ENCODE data around the gene NUDT22.

Gene NUDT22

DNA sequence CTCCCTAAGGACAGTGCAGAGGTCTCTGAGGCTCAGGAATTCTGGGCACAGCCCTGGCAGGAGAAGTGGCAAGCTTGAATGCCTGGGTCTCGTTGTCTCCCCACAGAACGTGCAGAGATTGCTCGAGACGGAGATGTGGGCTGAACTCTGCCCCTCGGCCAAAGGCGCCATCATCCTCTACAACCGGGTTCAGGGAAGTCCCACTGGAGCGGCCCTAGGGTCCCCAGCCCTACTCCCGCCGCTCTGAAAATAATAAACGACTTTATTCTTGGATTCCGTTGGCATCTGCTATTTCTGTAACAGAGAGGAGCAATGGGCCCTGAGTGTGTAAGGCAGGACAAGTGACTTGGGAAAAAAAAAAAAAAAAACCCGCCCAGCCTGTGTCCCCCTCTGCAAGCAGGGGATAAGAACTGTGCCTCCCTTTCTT is 3.7 kb downstream of the NUDT22 start:
- no peak for DNase-seq

DNA sequence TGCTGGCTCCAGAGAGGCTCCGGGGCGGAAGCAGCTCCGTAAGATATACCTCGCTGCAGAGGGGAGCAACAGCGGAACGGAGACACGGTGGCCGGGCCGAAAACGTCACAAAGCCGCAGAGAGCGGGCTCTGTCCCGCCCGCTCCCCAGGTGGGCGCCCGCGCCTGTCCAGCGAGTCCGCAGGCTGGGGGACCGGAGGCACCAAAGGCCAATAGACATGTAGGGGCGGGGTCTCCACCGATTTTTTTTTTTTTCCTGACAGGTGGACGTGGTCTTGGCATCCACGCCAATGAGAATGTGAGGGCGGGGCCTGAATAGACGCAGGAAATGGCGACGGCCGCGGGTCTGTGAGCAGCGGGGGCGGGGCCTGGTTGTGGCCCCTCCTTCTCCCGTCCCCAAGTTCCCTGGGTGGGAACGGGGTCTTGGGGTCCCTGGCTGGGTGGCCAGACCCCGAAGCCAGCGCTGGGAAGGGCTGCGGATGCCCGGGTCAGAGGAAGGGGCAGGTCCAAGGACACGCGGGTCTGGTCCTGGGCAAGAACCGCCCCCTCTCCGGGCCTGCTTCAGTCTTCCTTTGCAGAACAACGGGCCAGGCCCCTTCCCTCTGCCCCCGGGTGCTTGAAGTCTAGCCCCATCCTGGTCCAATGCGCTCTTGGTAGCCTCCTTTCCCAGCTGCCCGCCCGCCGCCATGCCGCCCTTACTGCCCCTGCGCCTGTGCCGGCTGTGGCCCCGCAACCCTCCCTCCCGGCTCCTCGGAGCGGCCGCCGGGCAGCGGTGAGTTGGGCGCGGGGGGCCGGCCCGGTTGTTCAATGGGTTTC is 4.3 kb downstream of the NUDT22 start, which contains the start of gene DNAJC4:
Gene DNAJC4 (plus strand): TSS at position 378 of the 814 bp plus-strand sequence. CDS start 307 bp downstream, at position 685.
- DNase-seq, result peak; percentile 94

DNA sequence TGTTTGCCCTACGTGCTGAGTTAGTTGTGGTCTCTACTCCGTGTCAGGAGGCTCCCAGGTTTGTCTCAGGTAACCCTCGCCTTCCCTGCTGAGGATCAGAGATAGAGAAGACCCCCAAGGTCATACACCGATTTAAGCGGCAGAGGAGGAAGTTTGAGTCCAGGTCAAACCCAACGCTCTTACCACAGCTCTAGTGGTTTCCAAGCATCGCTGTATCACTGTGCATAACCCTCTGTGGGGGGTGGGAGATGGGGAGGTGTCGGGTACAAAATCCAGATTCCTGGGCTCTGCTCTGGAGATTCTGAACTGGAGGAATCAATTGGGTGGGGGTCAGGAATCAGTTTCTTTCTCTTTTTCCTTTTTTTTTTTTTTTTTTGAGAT is 4.9 kb downstream of the NUDT22 start:
- no peak for DNase-seq

DNA sequence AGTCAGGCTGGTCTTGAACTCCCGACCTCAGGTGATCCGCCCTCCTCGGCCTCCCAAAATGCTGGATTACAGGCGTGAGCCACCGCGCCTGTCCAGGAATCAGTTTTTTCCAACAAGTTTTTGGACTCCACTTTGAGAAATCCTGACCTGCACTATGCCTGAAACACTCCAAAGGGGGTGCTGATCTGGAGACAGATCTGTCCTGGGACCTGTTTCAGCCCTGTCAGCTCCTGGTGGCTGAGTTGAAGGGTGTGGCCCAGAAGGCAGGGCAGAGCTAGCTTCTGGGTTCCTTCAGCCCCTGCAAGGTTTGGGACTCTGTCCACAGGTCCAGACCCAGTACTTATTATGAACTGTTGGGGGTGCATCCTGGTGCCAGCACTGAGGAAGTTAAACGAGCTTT is 5.5 kb downstream of the NUDT22 start:
- DNase-seq, result no peak

DNA sequence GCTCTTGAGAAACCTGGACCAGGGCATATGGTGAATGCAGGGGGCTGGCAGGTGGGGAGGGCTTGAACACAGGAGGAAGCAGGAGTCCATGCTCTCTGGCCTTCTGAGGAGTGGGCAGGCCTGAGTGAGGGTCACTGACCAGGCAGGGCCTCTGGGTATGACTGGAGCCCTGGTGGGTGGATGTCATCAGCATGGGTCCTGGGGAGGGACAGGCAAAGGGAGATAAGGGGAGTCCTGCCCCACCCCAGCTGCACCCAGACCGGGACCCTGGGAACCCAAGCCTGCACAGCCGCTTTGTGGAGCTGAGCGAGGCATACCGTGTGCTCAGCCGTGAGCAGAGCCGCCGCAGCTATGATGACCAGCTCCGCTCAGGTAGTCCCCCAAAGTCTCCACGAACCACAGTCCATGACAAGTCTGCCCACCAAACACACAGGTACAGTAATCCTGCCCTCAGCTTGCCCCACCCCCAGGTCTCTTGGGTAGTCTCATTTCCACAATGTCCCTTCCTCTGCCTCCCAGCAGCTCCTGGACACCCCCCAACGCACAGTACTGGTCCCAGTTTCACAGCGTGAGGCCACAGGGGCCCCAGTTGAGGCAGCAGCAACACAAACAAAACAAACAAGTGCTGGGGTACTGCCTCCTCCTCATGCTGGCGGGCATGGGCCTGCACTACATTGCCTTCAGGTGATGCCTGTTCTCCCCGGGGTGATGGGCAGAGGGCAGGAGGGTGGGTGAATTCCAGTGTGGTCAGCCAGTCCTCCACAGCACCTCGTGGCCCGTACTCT is 6.3 kb downstream of the NUDT22 start:
- no peak for DNase-seq

DNA sequence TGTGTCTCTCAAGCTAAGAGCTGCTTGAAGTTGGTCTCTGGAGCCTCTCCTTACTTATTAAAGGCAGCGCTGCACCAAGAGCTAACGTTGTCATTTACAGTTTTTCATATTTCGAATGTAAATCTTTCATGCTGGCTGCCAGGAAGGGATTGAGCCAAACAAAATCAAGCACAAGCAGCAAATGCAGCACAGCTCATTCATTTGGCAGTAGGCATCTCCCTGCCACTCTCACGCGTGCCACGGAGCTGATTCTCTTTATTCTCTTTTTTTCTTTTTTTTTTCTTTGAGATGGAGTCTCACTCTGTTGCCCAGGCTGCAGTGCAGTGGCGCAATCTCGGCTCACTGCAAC is 6.9 kb downstream of the NUDT22 start:
- DNase-seq, result no peak

DNA sequence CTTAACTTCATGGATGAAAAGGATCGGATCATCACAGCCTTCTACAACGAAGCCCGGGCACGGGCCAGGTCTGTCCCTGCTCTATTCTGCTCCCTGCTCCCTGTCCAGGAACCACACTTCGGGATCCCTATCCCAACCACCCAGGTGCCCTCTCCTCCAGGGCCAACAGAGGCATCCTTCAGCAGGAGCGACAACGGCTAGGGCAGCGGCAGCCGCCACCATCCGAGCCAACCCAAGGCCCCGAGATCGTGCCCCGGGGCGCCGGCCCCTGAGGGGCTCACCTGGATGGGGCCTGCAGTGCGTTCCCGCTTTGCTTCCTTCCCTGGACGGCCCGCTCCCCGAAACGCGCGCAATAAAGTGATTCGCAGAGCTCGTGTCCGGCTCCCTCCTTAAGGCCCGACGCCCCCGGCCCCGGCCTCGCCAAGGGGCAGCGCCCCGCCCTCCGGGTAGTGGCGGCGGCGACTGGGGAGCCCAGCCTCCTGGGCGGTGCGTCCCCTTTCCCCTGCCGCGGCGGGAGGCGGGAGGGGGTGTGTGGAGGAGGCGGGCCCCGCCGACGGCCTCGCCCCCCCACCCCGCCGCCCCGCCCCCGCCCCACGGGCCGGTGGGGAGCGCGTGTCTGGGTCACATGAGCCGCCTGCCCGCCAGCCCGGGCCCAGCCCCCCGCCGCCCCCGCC is 8.0 kb downstream of the NUDT22 start, which contains the start of gene VEGFB:
Gene VEGFB (plus strand): TSS at position 672 of the 674 bp plus-strand sequence. CDS start 250 bp downstream, outside the sequence.
- DNase-seq, result peak; percentile 85

DNA sequence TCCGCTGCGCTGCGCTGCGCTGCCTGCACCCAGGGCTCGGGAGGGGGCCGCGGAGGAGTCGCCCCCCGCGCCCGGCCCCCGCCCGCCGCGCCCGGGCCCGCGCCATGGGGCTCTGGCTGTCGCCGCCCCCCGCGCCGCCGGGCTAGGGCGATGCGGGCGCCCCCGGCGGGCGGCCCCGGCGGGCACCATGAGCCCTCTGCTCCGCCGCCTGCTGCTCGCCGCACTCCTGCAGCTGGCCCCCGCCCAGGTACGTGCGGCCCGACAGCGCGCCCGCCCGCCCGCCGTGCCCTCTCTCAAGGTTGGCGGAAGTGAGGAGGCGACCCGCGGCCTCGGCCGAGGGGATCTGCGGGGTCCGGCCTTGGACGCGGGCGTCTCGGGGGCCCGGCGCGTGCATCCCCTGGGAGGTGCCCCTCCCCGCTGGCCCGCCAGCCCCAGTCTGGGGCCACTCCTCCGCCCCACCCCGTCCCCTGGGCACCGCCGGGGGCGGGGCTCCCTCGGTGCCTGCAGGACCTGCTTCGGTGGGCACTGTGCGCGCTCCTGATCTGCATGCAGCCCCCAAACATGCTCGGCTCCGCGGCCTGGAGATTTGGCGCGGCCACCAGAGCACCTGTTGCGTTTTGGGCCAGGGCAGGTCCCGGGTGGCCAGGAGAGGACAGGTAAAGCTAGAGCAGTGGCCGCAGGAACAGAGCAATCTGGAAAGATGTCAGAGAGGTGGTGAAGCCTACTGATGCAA is 8.7 kb downstream of the NUDT22 start:
- DNase-seq, result no peak

DNA sequence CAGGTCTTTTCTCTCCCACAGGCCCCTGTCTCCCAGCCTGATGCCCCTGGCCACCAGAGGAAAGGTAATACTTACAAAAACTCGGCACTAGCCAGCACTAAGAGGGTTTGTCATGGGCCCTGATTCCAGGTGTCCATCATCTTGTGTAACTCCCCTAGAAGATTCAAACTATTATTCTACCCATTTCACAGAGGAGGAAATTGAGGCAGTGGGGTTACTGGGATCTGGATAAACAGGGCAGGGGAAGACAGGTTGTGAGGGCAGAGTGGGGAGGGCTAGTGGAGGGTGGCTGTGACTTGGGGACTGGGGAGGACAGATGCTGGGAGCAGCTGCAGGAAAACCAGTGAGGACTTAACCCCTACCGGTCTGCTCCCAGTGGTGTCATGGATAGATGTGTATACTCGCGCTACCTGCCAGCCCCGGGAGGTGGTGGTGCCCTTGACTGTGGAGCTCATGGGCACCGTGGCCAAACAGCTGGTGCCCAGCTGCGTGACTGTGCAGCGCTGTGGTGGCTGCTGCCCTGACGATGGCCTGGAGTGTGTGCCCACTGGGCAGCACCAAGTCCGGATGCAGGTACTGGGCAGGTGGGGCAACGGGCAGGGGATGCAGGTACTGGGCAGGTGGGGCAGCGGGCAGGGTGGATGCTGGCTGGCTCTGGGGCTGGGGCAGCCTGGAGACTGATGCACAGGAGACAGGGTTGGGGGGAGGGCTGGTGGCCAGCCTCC is 9.5 kb downstream of the NUDT22 start:
- no peak for DNase-seq

DNA sequence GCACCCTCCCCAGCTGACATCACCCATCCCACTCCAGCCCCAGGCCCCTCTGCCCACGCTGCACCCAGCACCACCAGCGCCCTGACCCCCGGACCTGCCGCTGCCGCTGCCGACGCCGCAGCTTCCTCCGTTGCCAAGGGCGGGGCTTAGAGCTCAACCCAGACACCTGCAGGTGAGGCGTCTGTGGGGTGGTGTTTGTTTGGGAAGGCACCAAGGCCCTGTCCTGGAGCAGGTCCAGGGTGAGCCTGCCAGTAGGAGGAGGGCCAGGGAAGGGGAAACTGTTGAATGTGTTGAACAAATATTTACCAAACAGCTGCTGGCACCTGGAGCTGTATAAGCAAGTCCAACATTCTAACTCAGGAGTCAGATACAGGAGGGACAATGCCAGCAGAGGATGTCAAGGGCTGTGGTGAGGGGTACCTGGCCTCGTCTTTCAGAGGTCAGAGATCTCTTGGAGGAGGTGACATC is 11.4 kb downstream of the NUDT22 start:
- no peak for DNase-seq

DNA sequence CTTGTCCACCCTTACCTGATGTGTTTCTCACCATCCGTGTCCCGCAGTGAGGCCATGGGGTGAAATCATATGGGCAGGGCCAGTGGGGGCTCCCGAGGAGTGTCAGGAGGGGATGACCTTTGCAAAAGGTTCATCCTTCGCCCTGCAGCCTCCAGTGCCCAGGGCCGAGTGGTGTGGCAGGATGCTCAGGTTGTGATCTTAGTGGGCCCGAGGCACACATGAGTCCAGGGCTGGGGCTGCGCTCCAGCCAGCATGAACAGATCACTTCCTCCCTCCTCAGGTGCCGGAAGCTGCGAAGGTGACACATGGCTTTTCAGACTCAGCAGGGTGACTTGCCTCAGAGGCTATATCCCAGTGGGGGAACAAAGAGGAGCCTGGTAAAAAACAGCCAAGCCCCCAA is 12.0 kb downstream of the NUDT22 start:
- no peak for DNase-seq

DNA sequence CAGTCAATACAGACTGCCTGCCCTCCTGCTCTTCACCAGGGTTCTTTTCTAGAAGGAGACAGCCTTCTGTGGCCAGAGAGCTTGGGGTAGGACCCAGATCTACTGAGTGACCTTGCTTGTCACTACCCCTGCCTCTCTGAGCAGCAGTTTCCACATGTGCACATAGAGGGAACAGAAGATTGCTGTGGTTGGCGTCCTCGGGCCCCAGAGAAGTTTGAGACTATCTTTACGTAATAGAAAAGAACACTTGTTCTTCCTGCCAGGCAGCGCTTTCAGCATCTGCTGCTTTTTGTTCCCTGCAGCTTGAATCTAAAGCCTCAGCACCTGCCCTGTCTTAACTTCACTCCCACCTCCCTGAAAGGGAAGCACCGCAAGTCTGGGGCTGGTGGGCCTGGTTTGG is 12.9 kb downstream of the NUDT22 start:
- DNase-seq, result no peak

DNA sequence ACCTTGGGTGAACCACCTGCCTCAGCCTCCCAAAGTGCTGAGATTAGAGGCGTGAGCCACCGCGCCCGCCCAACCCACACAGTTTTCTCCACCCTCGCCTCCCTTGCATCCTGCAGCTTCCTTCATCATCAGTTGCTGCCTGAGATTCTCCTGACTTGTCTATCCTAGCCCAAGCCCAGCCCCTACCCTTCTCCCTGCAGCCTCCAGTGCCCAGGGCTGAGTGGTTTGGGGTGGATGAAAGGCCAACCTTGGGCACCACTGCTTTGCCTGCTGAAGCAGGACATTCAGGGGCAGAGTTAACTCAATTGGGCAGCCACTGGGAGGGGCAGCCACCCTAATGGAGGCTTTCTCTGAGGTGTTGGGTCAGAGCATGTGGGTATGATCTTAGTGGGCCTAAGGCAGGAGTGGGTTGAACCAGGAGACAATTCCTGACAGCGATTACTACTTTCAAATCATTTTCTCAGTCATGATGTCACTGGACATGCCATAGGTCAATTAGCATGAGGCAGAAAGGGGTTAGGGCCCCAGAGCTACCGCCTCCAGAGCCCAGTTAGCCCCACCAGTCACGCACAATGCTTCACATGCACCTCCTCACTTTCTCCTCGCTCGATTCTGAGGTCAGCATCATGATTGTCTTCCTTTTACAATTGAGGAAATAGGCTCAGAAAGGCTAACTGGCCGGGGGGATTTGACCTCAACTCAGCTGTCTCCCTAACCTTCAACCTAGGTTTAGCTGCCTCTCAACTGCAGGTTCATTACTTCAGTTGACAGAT is 13.8 kb downstream of the NUDT22 start:
- no peak for DNase-seq

DNA sequence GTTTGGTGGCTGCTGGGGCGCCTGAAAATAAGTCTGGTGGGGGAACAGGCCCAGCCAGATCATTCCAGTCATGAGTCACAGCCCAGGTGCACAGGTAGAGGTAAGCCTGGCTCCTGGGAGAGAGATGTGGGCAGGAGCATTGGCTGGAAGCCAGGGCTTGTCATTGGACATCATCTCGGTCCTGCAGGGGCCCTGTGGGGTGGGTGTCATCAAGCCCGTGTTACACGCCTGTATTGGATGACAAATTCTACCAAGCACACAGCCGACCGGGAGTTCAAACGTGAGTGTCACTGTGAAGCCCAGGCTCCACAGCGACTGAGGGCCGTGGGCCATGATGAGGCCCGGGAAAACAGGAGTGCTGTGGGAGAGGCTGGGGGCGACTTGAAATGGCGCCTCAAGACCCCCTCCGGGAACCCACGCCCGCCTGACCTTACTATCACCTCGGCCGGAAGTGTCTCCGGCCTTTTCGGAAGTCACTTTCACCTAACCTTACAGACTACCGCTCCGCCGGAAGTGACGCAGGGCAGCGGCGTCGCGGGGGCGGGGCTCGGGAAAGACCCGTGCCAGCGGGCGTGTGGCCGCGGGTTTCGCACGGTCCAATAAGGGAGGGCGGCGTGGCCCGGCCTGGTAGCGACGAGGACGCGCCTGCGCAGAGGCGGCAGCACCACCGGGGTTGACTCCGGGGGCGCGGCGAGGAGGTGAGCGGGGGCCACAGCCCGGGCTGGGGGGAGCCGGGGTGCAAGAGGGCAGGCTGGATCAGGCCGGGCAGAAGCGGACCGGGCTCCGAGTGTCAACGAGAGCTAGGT is 14.6 kb downstream of the NUDT22 start, which contains the start of gene FKBP2:
Gene FKBP2 (plus strand): TSS at position 661 of the 806 bp plus-strand sequence. CDS start 1,293 bp downstream, outside the sequence.
- DNase-seq, result peak; percentile 99

DNA sequence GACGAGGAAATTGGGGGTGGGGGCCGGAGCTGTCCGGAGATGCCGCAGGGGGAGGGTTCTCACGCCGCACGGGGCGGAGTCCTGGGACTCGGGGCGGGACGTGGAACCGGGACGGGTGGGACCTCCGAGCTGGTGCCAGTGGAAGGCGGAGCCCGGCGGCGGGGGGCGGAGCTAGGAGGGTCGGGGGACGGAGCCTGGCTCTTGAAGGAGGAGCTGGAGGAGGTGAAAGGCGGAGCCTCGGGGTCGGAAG is 15.1 kb downstream of the NUDT22 start:
- DNase-seq, result peak; percentile 100

DNA sequence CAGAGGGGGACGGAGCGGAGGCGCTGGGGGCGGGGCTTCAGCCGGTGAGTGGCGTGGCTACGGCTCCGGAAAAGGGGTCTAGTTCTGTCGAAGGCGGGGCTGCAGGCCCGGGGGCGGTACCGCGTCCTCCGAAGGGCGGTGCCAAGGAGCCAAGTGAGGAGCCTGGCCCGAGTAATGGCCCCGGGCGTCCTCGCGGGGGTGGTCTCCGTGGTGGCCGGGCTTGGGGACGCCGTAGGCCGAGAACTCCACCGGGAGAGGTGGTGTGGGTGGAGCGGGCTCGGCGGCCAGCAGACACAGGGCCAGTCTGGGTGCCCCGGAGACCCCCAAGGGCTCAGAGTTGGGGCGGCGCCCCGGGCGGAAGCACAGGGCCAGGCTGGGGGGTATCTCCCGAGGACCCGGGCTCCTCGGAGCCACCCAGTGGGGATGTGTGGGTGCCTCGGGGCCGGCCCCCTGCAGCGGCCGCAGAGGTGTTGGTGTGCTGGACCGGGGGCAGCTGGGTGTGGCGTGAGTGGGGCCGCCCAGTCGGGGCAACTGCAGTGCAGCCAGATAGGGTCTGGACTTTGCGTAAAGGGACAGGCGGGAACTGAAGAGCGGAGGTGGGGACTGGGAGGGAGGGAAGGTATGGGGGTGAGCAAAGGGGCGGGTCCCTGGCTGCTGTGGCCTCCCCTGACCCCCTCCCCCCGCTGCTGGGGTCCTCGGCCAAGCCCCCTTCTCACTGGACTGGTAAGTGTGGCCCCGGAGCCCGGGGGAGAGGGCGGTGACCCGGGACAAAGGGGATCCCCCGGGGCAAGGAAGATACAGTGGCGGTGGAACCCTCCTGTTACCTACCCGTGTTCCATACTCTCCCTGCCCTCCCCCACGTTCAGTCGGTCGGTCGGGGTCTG is 15.7 kb downstream of the NUDT22 start:
- DNase-seq, result peak; percentile 72

DNA sequence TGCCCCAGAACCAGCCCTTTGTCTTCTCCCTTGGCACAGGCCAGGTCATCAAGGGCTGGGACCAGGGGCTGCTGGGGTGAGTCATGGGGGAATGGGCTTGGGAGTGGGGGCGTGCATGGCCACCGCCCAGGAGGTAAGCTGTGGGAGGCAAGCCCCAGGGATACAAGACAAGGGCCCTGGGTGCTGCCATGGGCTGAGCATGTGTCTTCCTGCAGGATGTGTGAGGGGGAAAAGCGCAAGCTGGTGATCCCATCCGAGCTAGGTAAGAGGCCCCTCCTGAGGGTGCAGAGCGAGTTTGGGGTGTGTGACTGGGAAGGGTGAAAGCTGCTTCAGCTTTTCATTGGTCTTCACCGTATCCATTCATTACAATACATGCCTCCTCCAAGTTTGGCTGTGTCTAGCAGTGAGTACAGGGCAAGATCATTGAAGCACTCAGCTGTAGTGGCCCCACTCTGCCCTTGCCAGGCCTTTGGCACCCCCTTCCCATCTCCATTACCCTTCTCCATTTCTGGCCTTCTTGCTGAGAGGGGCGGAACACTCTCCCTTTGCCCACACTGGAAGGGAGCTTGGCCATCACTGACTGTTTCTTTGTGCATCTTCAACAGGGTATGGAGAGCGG is 17.3 kb downstream of the NUDT22 start:
- no peak for DNase-seq

DNA sequence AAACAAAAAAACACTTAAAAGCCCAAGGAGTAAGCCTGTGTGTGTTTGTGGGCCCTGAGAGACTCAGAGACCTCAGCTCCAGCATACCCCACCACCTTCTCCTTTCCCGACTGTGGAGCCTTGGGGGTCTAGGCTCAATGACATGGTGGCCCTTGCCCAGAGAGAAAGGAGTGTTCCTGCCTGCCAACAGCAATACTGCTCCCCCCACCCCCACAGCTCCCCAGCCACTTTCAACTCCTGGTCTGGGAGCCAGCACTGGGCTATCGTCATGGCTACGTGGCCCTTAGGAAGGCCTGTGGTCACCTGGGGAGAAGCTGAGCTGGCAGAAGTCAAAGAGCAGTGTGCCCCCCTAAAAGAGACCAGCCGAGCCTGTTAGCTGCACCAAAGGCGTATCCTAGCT is 18.0 kb downstream of the NUDT22 start:
- no peak for DNase-seq

DNA sequence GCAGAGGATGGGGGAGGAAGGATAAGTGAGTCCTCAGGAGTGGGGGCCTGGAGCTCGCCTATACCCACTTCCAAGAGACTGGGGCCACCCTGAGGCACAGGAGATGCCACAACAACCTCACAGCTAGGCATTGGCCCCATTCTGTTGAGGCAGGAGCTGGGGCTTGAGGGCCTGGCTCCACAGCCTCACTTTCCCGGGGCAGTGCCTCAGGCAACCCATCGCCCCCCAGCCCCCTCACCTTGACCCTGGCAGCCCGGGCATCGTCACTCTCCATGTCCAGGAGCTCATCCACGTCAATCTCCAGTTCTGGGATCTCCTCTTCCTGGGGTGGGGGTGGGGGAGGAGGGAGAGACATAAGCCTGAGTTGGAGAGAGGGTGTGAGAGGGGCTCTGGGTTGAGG is 18.9 kb downstream of the NUDT22 start:
- DNase-seq, result no peak
